Neural progenitor cell (in vitro differentiated cells): Measurements from ENCODE around the gene SFTPD. TPM values are rescaled to one million over a fixed set of nuclear protein-coding genes. Genes with fewer than 3 reads are reported as not detected.
A peak's percentile ranks its signal among the peaks of the same experiment; 100 is the strongest.

Experiments
- DNase-seq: peaks from one replicate; pipeline ENCODE4 v3.0.0-alpha.2; 2016; ENCODE audit warnings: low spot score
- H2AFZ ChIP-seq: fragments of 200-600 bp; sonication (generic); replicated peaks from 2 replicates; pipeline ENCODE4 v1.6.1; 2016; ENCODE audit warnings: antibody characterized with exemption
- H3F3A ChIP-seq: fragments of 200-600 bp; sonication (generic); 2 replicates; pipeline ENCODE4 v1.6.1; 2016; ENCODE audit warnings: antibody characterized with exemption, low read depth
- H3K27ac ChIP-seq: fragments of 200-600 bp; sonication (generic); 2 replicates; pipeline ENCODE4 v1.5.1; 2016; ENCODE audit warnings: mild to moderate bottlenecking
- H3K27me3 ChIP-seq: fragments of 200-600 bp; sonication (generic); 2 replicates; pipeline ENCODE4 v1.6.1; 2016; ENCODE audit warnings: mild to moderate bottlenecking, moderate library complexity
- H3K36me3 ChIP-seq: fragments of 200-600 bp; sonication (generic); 2 replicates; pipeline ENCODE4 v1.5.1; 2016
- H3K4me1 ChIP-seq: fragments of 200-600 bp; sonication (generic); 2 replicates; pipeline ENCODE4 v1.6.1; 2016; ENCODE audit warnings: mixed run types
- H3K4me2 ChIP-seq: fragments of 200-600 bp; sonication (generic); 2 replicates; pipeline ENCODE4 v1.6.1; 2016
- H3K4me3 ChIP-seq: fragments of 200-600 bp; sonication (generic); 2 replicates; pipeline ENCODE4 v1.5.1; 2016
- H3K79me2 ChIP-seq: fragments of 200-600 bp; sonication (generic); 2 replicates; pipeline ENCODE4 v1.6.1; 2016; ENCODE audit warnings: low read depth
- H3K9ac ChIP-seq: fragments of 200-600 bp; sonication (generic); 2 replicates; pipeline ENCODE4 v1.6.1; 2016
- H3K9me3 ChIP-seq: fragments of 200-600 bp; sonication (generic); 2 replicates; pipeline ENCODE4 v1.5.1; 2016; ENCODE audit warnings: low read depth
- H4K20me1 ChIP-seq: fragments of 200-600 bp; sonication (generic); 2 replicates; pipeline ENCODE4 v1.6.1; 2016; ENCODE audit warnings: low read depth
- H3K27ac Mint-ChIP-seq: 3 replicates; pipeline ENCODE4 v1.8.0; 2021; ENCODE audit warnings: mixed read lengths
- H3K27me3 Mint-ChIP-seq: 2 replicates; pipeline ENCODE4 v1.8.0; 2022; ENCODE audit warnings: low read depth, mild to moderate bottlenecking, inconsistent platforms, moderate library complexity, mixed read lengths; ENCODE audit not compliant: insufficient read depth
- H3K36me3 Mint-ChIP-seq: 3 replicates; pipeline ENCODE4 v1.8.0; 2021; ENCODE audit warnings: mixed read lengths
- H3K4me1 Mint-ChIP-seq: 3 replicates; pipeline ENCODE4 v1.8.0; 2021; ENCODE audit warnings: mixed read lengths
- H3K4me3 Mint-ChIP-seq: 3 replicates; pipeline ENCODE4 v1.8.0; 2021; ENCODE audit warnings: mild to moderate bottlenecking, moderate library complexity, mixed read lengths
- H3K9me3 Mint-ChIP-seq: 3 replicates; pipeline ENCODE4 v1.8.0; 2020; ENCODE audit warnings: mixed read lengths
- EZH2 ChIP-seq: fragments of 200-600 bp; sonication (generic); IDR thresholded peaks from 2 replicates; pipeline ENCODE4 v1.6.1; 2017; ENCODE audit warnings: antibody characterized with exemption, mild to moderate bottlenecking, moderate library complexity
- EZH2phosphoT487 ChIP-seq: fragments of 200-600 bp; sonication (generic); IDR thresholded peaks from 2 replicates; pipeline ENCODE4 v1.6.1; 2017; ENCODE audit warnings: antibody characterized with exemption
- total RNA-seq: library from RNA; depleted of rRNA; stranded (reverse); fragments of >200 nt; gene quantifications from 2 replicates; pipeline ENCODE4 v1.2.3, GENCODE V29; 2015; ENCODE audit warnings: low replicate concordance
- TF ChIP-seq, protein P1 (sequence below): fragments of 200-600 bp; sonication (generic); IDR thresholded peaks from 2 replicates; pipeline ENCODE4 v1.5.1; 2017; ENCODE audit warnings: antibody characterized with exemption, mild to moderate bottlenecking

SFTPD gene
- total RNA-seq, 1 donor from 2014 or later, result not detected

DNA sequence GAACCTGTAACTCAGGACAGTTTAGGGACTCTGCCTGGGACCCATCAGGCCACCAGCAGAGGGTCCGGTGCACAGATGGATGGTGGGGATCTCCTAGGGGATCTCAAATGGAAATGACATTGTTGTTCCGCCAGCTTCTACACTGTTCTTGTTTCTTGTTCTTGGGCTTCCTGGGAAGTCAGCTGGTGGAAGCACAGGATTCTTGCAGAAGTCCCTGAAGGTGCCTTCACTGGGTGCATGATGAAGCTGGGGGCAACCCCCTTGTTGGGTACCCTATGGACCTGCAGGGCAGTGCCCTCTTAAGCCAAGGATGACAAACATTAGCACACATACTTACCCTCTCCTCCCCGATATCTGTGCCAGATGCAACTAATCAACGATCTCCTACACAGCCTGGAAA is 18.6 kb downstream of the SFTPD start:
- Histone ChIP-seq H3K27me3 (peaks cover 22% of the 10 kb centered on the region), H3K4me1 (no peaks in the 10 kb centered on the region), H4K20me1 (no peaks in the 10 kb centered on the region), H3K4me3 (no peak overlapping the region), H3K79me2 (no peaks in the 10 kb centered on the region), H3K4me2 (no peak overlapping the region), H3K9me3 (no peaks in the 10 kb centered on the region), H3K9ac (no peak overlapping the region), H2AFZ (no peak overlapping the region), H3F3A (no peaks in the 10 kb centered on the region), H3K36me3 (no peaks in the 10 kb centered on the region), H3K27ac (no peak overlapping the region)
- DNase-seq, result no peak
- H3K27me3 Mint-ChIP-seq, result peaks cover 4% of the 10 kb centered on the region
- no peak overlapping the region for H3K27ac Mint-ChIP-seq
- TF ChIP-seq EZH2phosphoT487, result no peak
- no peak for TF ChIP-seq EZH2
- TF ChIP-seq, protein P1, sequence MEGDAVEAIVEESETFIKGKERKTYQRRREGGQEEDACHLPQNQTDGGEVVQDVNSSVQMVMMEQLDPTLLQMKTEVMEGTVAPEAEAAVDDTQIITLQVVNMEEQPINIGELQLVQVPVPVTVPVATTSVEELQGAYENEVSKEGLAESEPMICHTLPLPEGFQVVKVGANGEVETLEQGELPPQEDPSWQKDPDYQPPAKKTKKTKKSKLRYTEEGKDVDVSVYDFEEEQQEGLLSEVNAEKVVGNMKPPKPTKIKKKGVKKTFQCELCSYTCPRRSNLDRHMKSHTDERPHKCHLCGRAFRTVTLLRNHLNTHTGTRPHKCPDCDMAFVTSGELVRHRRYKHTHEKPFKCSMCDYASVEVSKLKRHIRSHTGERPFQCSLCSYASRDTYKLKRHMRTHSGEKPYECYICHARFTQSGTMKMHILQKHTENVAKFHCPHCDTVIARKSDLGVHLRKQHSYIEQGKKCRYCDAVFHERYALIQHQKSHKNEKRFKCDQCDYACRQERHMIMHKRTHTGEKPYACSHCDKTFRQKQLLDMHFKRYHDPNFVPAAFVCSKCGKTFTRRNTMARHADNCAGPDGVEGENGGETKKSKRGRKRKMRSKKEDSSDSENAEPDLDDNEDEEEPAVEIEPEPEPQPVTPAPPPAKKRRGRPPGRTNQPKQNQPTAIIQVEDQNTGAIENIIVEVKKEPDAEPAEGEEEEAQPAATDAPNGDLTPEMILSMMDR, result no peak
- no peaks in the 10 kb centered on the region for H3K36me3 Mint-ChIP-seq
- H3K9me3 Mint-ChIP-seq, result peaks cover 4% of the 10 kb centered on the region
- no peaks in the 10 kb centered on the region for H3K4me1 Mint-ChIP-seq
- H3K4me3 Mint-ChIP-seq, result no peak overlapping the region

DNA sequence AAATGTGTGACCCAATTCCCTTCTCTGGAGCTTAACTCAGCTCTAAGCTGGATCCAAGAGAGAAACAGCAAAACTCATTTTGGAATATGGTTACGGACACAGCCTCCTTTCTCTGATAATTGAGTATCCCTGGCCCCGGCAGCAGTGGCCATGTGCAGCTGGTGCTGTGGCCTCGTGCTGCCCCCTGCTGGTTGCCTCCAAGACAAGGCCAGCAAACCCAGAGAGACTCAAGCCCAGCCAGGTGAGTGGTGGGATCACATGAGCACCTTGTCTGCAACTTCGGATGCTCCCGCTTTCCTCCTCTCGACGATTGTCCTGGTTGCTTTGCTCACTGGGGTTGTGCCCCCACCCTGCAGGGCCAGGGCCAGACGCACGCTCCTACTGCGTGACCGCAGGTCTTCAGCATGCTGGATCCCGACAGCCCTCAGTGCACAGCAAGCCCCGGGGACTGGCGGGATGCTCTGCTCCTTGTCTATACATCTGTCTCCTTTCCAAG is 19.4 kb downstream of the SFTPD start:
- no peaks in the 10 kb centered on the region for H3K36me3 Mint-ChIP-seq
- TF ChIP-seq, protein P1, result peak; percentile 95
- no peak for TF ChIP-seq EZH2phosphoT487
- TF ChIP-seq EZH2, result peak; percentile 31
- Histone ChIP-seq H3K9me3 (no peaks in the 10 kb centered on the region), H3K79me2 (no peaks in the 10 kb centered on the region), H3K36me3 (no peaks in the 10 kb centered on the region), H4K20me1 (no peaks in the 10 kb centered on the region), H3K27ac (no peak overlapping the region), H3K9ac (no peak overlapping the region), H2AFZ (peak overlapping the region; percentile 51), H3K27me3 (peaks cover 22% of the 10 kb centered on the region), H3F3A (no peaks in the 10 kb centered on the region), H3K4me3 (no peak overlapping the region), H3K4me2 (no peak overlapping the region), H3K4me1 (no peaks in the 10 kb centered on the region)
- peaks cover 4% of the 10 kb centered on the region for H3K9me3 Mint-ChIP-seq
- no peak overlapping the region for H3K27ac Mint-ChIP-seq
- H3K27me3 Mint-ChIP-seq, result peaks cover 4% of the 10 kb centered on the region
- H3K4me1 Mint-ChIP-seq, result no peaks in the 10 kb centered on the region
- H3K4me3 Mint-ChIP-seq, result no peak overlapping the region
- peak; percentile 86 for DNase-seq

DNA sequence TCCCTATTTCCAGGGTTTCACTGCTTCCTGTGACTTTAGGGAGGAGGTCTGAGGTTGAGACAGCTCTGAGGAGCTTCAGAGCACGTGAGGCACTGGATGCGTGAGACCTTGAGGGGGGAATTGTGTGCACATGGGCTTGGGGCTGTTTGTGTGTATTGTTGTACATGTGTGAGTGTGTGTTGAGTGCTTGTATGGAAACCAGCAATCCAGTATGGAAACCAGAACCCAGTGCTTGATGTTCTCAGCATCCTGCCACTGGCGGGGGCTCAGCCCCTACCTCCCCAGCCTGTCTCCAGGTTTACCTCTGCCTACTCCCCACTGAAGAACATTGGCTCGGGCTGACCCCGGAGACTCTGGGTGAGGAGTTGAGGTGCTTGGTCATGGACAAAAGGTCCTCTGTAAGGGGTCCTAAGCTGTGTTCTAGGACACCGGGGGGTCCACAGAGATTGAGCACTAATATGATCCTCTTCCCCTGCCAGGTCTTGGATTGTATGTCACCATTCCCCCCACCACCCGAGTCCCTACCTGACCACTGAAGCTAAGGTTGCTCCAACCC is 20.8 kb downstream of the SFTPD start:
- Mint-ChIP-seq H3K36me3 (no peaks in the 10 kb centered on the region), H3K27ac (peak overlapping the region; percentile 21), H3K9me3 (peaks cover 4% of the 10 kb centered on the region), H3K4me3 (no peak overlapping the region), H3K27me3 (peaks cover 5% of the 10 kb centered on the region), H3K4me1 (no peaks in the 10 kb centered on the region)
- Histone ChIP-seq H3K79me2 (no peaks in the 10 kb centered on the region), H3K4me3 (no peak overlapping the region), H3K4me2 (no peak overlapping the region), H3K27ac (no peak overlapping the region), H4K20me1 (no peaks in the 10 kb centered on the region), H3F3A (no peaks in the 10 kb centered on the region), H3K9ac (no peak overlapping the region), H3K36me3 (no peaks in the 10 kb centered on the region), H2AFZ (no peak overlapping the region), H3K27me3 (peaks cover 22% of the 10 kb centered on the region), H3K9me3 (no peaks in the 10 kb centered on the region), H3K4me1 (no peaks in the 10 kb centered on the region)
- no peak for DNase-seq
- no peak for TF ChIP-seq EZH2phosphoT487
- TF ChIP-seq, protein P1, result no peak
- no peak for TF ChIP-seq EZH2
